H1 (cell line): Measurements from ENCODE around the gene BRD9. TPM values are rescaled to one million over a fixed set of nuclear protein-coding genes. Genes with fewer than 3 reads are reported as not detected.
"Not testable (repeated sequence)": the region's sequence is repeated elsewhere in the genome, so short reads cannot be mapped to it uniquely, and the experiment has no call there.

ENCODE experiments used
- CTCF ChIA-PET: fragments of 300-600 bp; sonication (Branson Sonifier 250); formaldehyde crosslinking; loops from one replicate; lab custom pipeline; 2021; ENCODE audit not compliant: partially characterized antibody; lab: Charles Lee
- POLR2A ChIA-PET: fragments of 300-600 bp; sonication (Branson Sonifier 250); formaldehyde crosslinking; loops from one replicate; lab custom pipeline; 2021; ENCODE audit warnings: inconsistent platforms; ENCODE audit not compliant: partially characterized antibody; lab: Charles Lee
- DNase-seq, 2 experiments: peaks; one replicate each; pipeline versions ENCODE4 v3.0.0 to v3.0.0-alpha.2; 2010 to 2022; ENCODE audit warnings: low spot score in 2 of 2, low read depth in 1 of 2, mixed read lengths in 1 of 2
- FAIRE-seq: peaks from 2 replicates; lab custom pipeline; 2011; peaks lifted over from hg19 to GRCh38; lab: Jason Lieb, UNC
- H2AFZ ChIP-seq: 2 replicates; pipeline ENCODE4 v1.8.1; 2012; ENCODE audit warnings: low read length, inconsistent platforms
- H2AK5ac ChIP-seq: 2 replicates; pipeline ENCODE4 v1.6.1; 2013; ENCODE audit warnings: low read depth, low read length
- H2BK120ac ChIP-seq: replicated peaks from 2 replicates; pipeline ENCODE3; 2013; ENCODE audit warnings: low read depth, low read length, inconsistent platforms
- H2BK12ac ChIP-seq: 2 replicates; pipeline ENCODE4 v1.6.1; 2013; ENCODE audit warnings: low read depth, low read length
- H2BK15ac ChIP-seq: 2 replicates; pipeline ENCODE4 v1.6.1; 2013; ENCODE audit warnings: low read length
- H2BK20ac ChIP-seq: 2 replicates; pipeline ENCODE4 v1.6.1; 2013; ENCODE audit warnings: low read length
- H2BK5ac ChIP-seq: 2 replicates; pipeline ENCODE4 v1.6.1; 2013; ENCODE audit warnings: low read depth, low read length
- H3K14ac ChIP-seq: 2 replicates; pipeline ENCODE4 v1.6.1; 2013; ENCODE audit warnings: inconsistent platforms; ENCODE audit not compliant: insufficient read length
- H3K18ac ChIP-seq: 2 replicates; pipeline ENCODE4 v1.6.1; 2013; ENCODE audit warnings: low read length; ENCODE audit errors: extremely low read depth
- H3K23ac ChIP-seq: 2 replicates; pipeline ENCODE4 v1.6.1; 2013; ENCODE audit warnings: inconsistent platforms; ENCODE audit not compliant: insufficient read length
- H3K23me2 ChIP-seq: 2 replicates; pipeline ENCODE4 v1.6.1; 2013; ENCODE audit warnings: low read depth, low read length
- H3K27ac ChIP-seq: 2 replicates; pipeline ENCODE4 v1.6.1; 2011; ENCODE audit warnings: low read depth, low read length, inconsistent platforms
- H3K27me3 ChIP-seq, 4 experiments: replicated peaks in 1 of 4; 1 replicate in 1 of 4; 2 replicates in 3 of 4; pipeline versions ENCODE4 v1.6.1 to v1.8.1; 2011 to 2013; ENCODE audit warnings: low read length in 3 of 4, mild to moderate bottlenecking in 3 of 4, inconsistent platforms in 2 of 4, mixed read lengths in 2 of 4, moderate library complexity in 1 of 4; ENCODE audit not compliant: control insufficient read depth in 3 of 4, insufficient read depth in 3 of 4; ENCODE audit errors: extremely low read depth in 1 of 4
- H3K36me3 ChIP-seq, 4 experiments: 2 replicates each; pipeline versions ENCODE4 v1.6.1 to v1.8.1; 2011 to 2013; ENCODE audit warnings: mild to moderate bottlenecking in 4 of 4, low read length in 3 of 4, moderate library complexity in 2 of 4, control low read depth in 1 of 4, inconsistent platforms in 1 of 4; ENCODE audit not compliant: insufficient read depth in 4 of 4, control insufficient read depth in 2 of 4
- H3K4ac ChIP-seq: replicated peaks from 2 replicates; pipeline ENCODE3; 2013; ENCODE audit warnings: low read length, low read depth, mixed read lengths, inconsistent platforms; ENCODE audit not compliant: insufficient read length
- H3K4me1 ChIP-seq, 4 experiments: replicated peaks in 1 of 4; 1 replicate in 1 of 4; 2 replicates in 3 of 4; pipeline versions ENCODE4 v1.6.1 to v1.8.1; 2011 to 2013; ENCODE audit warnings: low read length in 3 of 4, inconsistent platforms in 2 of 4, mixed read lengths in 1 of 4; ENCODE audit not compliant: insufficient read depth in 4 of 4, control insufficient read depth in 3 of 4
- H3K4me2 ChIP-seq, 2 experiments: 2 replicates each; pipeline versions ENCODE4 v1.6.1 to v1.8.1; 2011 to 2013; ENCODE audit warnings: low read depth in 2 of 2, low read length in 2 of 2, control low read depth in 1 of 2, inconsistent platforms in 1 of 2, mild to moderate bottlenecking in 1 of 2; ENCODE audit not compliant: insufficient read depth in 1 of 2
- H3K4me3 ChIP-seq, 4 experiments: fragments of 200-600, 300-600 bp in 1 of 4; sonication (generic), shearing (Covaris generic), sonication (Bioruptor Twin) in 1 of 4; 2 replicates each; pipeline versions ENCODE4 v1.5.1 to v1.8.1; 2011 to 2016; ENCODE audit warnings: low read length in 4 of 4, low read depth in 3 of 4, control low read depth in 2 of 4, inconsistent platforms in 2 of 4, mild to moderate bottlenecking in 2 of 4, mixed read lengths in 1 of 4, moderate library complexity in 1 of 4; ENCODE audit not compliant: insufficient read depth in 2 of 4; ENCODE audit errors: extremely low read depth in 1 of 4
- H3K56ac ChIP-seq: replicated peaks from 2 replicates; pipeline ENCODE3; 2013; ENCODE audit warnings: low read depth, mild to moderate bottlenecking, mixed read lengths, low read length, inconsistent platforms; ENCODE audit not compliant: insufficient read length
- H3K79me1 ChIP-seq: 2 replicates; pipeline ENCODE4 v1.6.1; 2013; ENCODE audit warnings: low read depth, low read length, control low read depth
- H3K79me2 ChIP-seq, 2 experiments: 2 replicates each; pipeline versions ENCODE4 v1.6.1 to v1.8.1; 2012 to 2013; ENCODE audit warnings: low read length in 2 of 2, mild to moderate bottlenecking in 2 of 2, inconsistent platforms in 1 of 2; ENCODE audit not compliant: insufficient read depth in 2 of 2, control insufficient read depth in 1 of 2
- H3K9ac ChIP-seq, 4 experiments: replicated peaks in 1 of 4; 1 replicate in 1 of 4; 2 replicates in 3 of 4; pipeline versions ENCODE4 v1.6.1 to v1.8.1; 2011 to 2013; ENCODE audit warnings: low read depth in 3 of 4, low read length in 3 of 4, control low read depth in 2 of 4, mild to moderate bottlenecking in 2 of 4, moderate library complexity in 2 of 4, inconsistent platforms in 1 of 4; ENCODE audit errors: extremely low read depth in 1 of 4
- H3K9me3 ChIP-seq, 2 experiments: 2 replicates each; pipeline versions ENCODE4 v1.6.1 to v1.8.1; 2012 to 2013; ENCODE audit warnings: mild to moderate bottlenecking in 2 of 2, moderate library complexity in 2 of 2, control low read depth in 1 of 2, inconsistent platforms in 1 of 2, low read depth in 1 of 2, low read length in 1 of 2, mixed read lengths in 1 of 2; ENCODE audit not compliant: insufficient read depth in 2 of 2
- H4K20me1 ChIP-seq, 2 experiments: replicated peaks in 1 of 2; 2 replicates each; pipeline versions ENCODE3 to v1.8.1; 2011 to 2013; ENCODE audit warnings: inconsistent platforms in 2 of 2, low read length in 2 of 2, mild to moderate bottlenecking in 1 of 2; ENCODE audit not compliant: insufficient read depth in 2 of 2, control insufficient read depth in 1 of 2
- H4K5ac ChIP-seq: 2 replicates; pipeline ENCODE4 v1.6.1; 2013; ENCODE audit warnings: low read length, low read depth, mixed read lengths, inconsistent platforms; ENCODE audit not compliant: insufficient read length
- H4K8ac ChIP-seq: 2 replicates; pipeline ENCODE4 v1.8.0; 2013; ENCODE audit warnings: mild to moderate bottlenecking, moderate library complexity, low read length, inconsistent platforms; ENCODE audit not compliant: insufficient read depth; ENCODE audit errors: extremely low read depth
- H4K91ac ChIP-seq: replicated peaks from 2 replicates; pipeline ENCODE3; 2013; ENCODE audit warnings: low read length, mixed read lengths, inconsistent platforms; ENCODE audit not compliant: insufficient read length
- WGBS, 2 experiments: shearing (Covaris generic) in 1 of 2; methylation state at CpG; one replicate each; pipeline versions ENCODE4 v1.1.6 to v1.1.7; 2013 to 2015; ENCODE audit warnings: low lambda C conversion rate in 2 of 2, mixed read lengths in 2 of 2, inconsistent platforms in 1 of 2, low coverage in 1 of 2, missing lambda C conversion rate in 1 of 2; ENCODE audit not compliant: insufficient replicate concordance in 2 of 2, insufficient coverage in 1 of 2, insufficient read length in 1 of 2; ENCODE audit errors: extremely low coverage in 1 of 2, missing lambda C conversion rate in 1 of 2; 5-methylcytosine and 5-hydroxymethylcytosine counted together
- polyA plus RNA-seq, 7 experiments: library from polyadenylated mRNA; depleted of rRNA in 3 of 7; stranded (reverse) in 5 of 7; unstranded in 2 of 7; fragments of >200 nt in 5 of 7; fragments of 200-250 nt in 2 of 7; gene quantifications; 1 replicate in 5 of 7; 2 replicates in 1 of 7; 4 replicates in 1 of 7; pipeline versions ENCODE4 v1.2.1 to v1.2.3, GENCODE V29; 2011 to 2013; ENCODE audit warnings: missing spikeins in 2 of 7, mixed read lengths in 2 of 7
- total RNA-seq: library from RNA; stranded (reverse); fragmentation: NEBNext Ultra II Directional; extraction: Animal tissue kit (Norgen Biotek cat#: 25700); gene quantifications from 2 replicates; pipeline ENCODE4 v1.2.1, GENCODE V29; 2021

BRD9 gene
- total and polyA plus RNA-seq, 2 of the 8 experiments (the other 6 are each of a cell fraction or from before 2014, with no cell fraction given), result 9.3 to 49.4 TPM

GRCh38 chr5:834013-834412 is 58.6 kb downstream of the BRD9 start:
- H3K79me2 ChIP-seq, H4K91ac ChIP-seq, H2BK15ac ChIP-seq, H3K36me3 ChIP-seq, POLR2A ChIA-PET, FAIRE-seq, H3K56ac ChIP-seq, H2BK120ac ChIP-seq, H4K5ac ChIP-seq, H2AFZ ChIP-seq, H3K18ac ChIP-seq, H3K9me3 ChIP-seq, H4K20me1 ChIP-seq, CTCF ChIA-PET, H3K23ac ChIP-seq, H3K23me2 ChIP-seq, H3K4me1 ChIP-seq, H3K14ac ChIP-seq, H2BK20ac ChIP-seq, H3K27me3 ChIP-seq, H3K27ac ChIP-seq, H3K79me1 ChIP-seq, H2BK12ac ChIP-seq, H4K8ac ChIP-seq, H3K4ac ChIP-seq, DNase-seq, H2BK5ac ChIP-seq, H3K9ac ChIP-seq, H2AK5ac ChIP-seq, H3K4me3 ChIP-seq, H3K4me2 ChIP-seq: not testable (repeated sequence)
- 84% methylated on average over 2 of the region's 2 CpGs; no CpG with 5 or more reads in 1 of the 2 experiments for WGBS, 2 experiments

- H3K27me3 ChIP-seq, FAIRE-seq, H2BK12ac ChIP-seq, H2BK20ac ChIP-seq, H2BK120ac ChIP-seq, H3K4me3 ChIP-seq, H2BK5ac ChIP-seq, H3K18ac ChIP-seq, DNase-seq, H3K23ac ChIP-seq, H3K36me3 ChIP-seq, H4K5ac ChIP-seq, H3K23me2 ChIP-seq, POLR2A ChIA-PET, H3K4me1 ChIP-seq, H3K9me3 ChIP-seq, H4K91ac ChIP-seq, H3K4me2 ChIP-seq, CTCF ChIA-PET, H3K79me1 ChIP-seq, H2BK15ac ChIP-seq, H3K79me2 ChIP-seq, H2AFZ ChIP-seq, H4K20me1 ChIP-seq, H3K56ac ChIP-seq, H2AK5ac ChIP-seq, H3K4ac ChIP-seq, H4K8ac ChIP-seq, H3K27ac ChIP-seq, H3K14ac ChIP-seq, H3K9ac ChIP-seq: not testable (repeated sequence)
- WGBS, 2 experiments, result 88% methylated on average over 6 of the region's 19 CpGs; no CpG with 5 or more reads in 1 of the 2 experiments
These were observed 64.4 kb downstream of the BRD9 start for GRCh38 chr5:828194-828593.
